ENCODE results near the gene DOCK7.

DNA sequence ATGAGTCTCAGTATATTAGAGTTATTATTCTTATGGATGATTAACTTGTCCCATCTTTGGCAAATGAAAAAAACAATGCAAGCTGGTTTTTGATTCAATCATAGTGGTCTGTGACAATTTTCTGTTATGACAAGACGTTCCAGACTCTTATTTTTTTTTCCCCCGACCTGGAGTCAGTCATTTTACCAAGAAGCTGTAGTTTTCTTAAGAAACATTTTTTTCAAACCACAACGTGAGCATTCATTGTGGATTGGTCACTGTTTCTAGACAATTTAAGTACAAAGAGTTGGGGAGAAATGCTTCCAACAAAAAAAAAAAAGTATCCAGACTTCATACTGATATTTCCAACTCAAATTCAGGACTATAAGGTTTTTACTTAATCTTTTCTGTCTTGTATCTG, 98.9 kb downstream of the DOCK7 start:
- no peak for TF ChIP-seq EZH2phosphoT487 (IDR thresholded peaks at IDR 0.05; ENCODE audit: insufficient read depth, low read depth)
- TF ChIP-seq EZH2 (IDR thresholded peaks at IDR 0.05; ENCODE audit: insufficient read depth, poor library complexity, severe bottlenecking): no peak

Measured in GM23248 (cell line).